GM19452 (cell line): ENCODE measurements around the gene PDE6A.

Experiments
- ATAC-seq: cut with Tn5 transposase; IDR thresholded peaks from one replicate; pipeline ENCODE4 v1.9.1; 2021; ENCODE audit not compliant: unreplicated experiment

Gene PDE6A

GRCh38 chr5:149944666-149945065 lies at the start of gene PDE6A:
TSS of gene PDE6A (minus strand) at chr5:149944793. CDS start at chr5:149944673, 120 bp downstream.
- no peak for ATAC-seq

DNA sequence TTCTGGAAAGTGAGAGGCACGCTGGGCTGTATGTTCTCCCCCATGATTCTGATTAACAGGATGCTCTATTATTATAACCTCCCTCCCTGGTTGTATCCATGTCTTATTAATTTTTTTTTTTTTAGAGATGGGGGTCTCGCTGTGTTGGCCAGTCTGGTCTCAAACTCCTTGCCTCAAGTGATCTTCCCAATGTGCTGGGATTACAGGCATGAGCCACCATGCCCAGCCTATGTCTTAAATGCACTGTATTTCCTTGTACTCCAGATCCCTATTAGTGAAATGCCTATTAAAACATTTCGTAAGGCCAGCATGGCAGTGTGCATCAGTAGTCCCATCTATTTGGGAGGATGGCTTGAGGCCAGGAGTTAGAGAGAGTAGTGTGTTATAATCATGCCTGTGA lies 48.9 kb upstream of the PDE6A start:
- no peak for ATAC-seq

- peak; percentile 72 for ATAC-seq
Measured at GRCh38 chr5:149990518-149991376, 46.2 kb upstream of the PDE6A start.

GRCh38 chr5:149988126-149988525 lies 43.5 kb upstream of the PDE6A start:
- no peak for ATAC-seq

DNA sequence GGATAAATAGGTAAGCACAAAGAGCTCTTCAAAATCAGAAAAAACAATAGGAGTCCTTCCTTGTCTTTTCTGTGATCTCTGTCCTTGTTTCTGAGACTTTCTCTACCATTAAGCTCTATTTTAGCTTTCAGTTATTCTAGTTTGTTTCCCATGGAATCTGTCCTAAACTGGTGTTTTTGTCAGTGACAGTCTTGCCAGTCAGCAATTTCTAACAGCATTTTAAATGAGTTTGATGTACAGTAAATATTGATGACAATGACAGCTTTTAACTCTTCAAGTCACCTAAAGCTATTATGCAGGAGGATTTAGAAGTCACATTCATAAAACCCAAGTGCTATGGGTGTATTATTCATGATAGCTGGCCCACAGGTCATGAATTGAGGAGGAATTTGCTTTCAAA lies 37.9 kb upstream of the PDE6A start:
- no peak for ATAC-seq

GRCh38 chr5:149981206-149981605 lies 36.6 kb upstream of the PDE6A start:
- ATAC-seq: no peak

DNA sequence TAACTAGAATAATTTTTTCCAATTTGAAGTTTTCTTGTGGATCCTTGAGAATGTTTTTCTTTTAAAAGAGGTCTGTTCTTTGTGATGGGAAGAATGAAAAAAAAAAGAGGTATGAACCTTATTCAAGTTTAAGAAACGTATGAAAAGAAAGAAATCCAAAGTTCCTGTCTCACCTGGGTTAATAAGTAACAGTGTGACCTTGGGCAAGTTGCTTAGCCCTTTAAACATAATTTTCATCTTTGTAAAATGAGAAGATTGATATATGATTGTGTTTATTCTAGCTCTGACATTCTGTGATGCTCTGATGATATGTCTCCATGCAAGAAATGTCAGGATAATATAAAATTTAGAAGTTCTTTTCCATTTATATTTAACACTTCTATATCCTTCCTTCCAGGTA lies 35.3 kb upstream of the PDE6A start:
- no peak for ATAC-seq

DNA sequence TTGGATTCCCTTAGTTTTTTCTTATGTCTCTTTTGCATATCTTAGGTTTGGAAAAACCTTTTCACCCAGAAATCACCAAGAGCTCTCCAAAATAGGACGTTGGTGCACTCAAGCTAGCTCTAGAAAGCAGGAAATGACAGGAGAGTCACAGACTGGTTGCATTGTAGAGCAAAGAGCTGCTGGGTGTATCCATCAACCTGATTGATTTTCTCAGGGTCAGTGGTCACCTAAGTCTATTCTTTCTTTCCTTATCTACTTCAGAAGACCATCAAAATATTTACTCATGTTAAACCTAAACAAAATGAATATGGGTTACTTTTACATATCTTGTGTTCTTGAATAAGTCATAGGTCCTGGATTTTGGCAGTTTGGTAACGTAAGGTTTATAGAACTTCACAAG lies 30.8 kb upstream of the PDE6A start:
- ATAC-seq: no peak

GRCh38 chr5:149969181-149969930 lies 24.8 kb upstream of the PDE6A start:
- ATAC-seq: no peak

DNA sequence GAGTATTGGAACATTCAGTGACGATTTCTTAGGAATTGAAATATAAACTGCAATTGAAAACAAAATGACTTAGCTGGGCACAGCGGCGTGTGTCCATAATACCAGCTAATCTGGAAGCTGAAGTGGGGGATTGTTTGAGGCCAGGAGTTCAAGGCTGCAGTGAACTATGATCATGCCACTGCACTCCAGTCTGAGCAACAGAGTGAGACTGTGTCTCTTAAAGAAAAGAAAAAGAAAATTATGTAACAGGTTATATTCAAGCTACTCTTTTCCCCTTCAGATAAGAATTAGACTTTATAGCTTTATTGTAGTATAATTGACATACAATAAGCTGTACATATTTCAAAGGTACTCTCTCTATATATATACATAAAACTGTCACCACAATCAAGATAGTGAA lies 22.4 kb upstream of the PDE6A start:
- ATAC-seq: no peak

DNA sequence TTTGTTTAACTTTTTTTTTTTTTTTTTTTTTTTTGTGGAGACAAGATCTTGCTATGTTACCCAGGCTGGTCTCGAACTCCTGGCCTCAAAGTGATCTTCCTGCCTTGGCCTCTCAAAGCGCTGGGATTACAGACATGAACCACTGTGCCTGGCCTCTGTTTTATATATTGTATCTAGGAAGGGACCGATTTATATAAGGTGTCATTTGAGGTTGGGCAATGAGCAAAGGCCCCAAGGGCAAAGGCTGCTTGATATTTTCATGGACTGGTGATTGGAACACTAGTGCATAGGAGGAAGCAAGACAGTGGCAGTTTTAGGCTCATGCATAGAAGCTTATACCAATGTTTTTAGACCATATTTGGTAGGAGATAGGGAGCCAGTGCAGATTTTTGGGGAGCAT lies 19.1 kb upstream of the PDE6A start:
- no peak for ATAC-seq

GRCh38 chr5:149962601-149963300 lies 18.2 kb upstream of the PDE6A start:
- no peak for ATAC-seq

- ATAC-seq: no peak
Measured at GRCh38 chr5:149961957-149962409, 17.4 kb upstream of the PDE6A start.

DNA sequence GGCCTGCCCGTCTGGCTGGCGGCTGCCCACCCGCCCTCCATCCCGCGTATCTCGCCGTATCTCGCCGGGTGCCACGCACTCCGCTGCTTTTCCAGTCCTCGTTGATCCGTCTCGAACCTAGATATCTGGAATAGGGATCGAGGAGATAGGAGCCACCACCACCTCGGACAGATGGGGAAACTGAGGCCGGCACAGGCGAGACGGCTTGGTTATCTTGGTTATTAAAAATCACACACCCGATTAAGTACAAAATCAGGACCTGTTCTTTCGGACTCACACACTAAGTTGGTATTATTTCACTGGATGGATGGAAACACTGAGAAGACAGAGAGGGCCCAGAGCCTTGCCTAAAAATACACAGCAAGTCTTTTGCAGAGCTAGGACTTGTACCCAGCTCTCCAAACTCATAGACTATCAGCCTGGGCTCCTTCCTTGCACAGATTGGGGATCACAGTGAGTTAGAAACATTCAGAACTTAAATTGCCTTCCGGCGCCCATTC lies 16.6 kb upstream of the PDE6A start:
- ATAC-seq: no peak

DNA sequence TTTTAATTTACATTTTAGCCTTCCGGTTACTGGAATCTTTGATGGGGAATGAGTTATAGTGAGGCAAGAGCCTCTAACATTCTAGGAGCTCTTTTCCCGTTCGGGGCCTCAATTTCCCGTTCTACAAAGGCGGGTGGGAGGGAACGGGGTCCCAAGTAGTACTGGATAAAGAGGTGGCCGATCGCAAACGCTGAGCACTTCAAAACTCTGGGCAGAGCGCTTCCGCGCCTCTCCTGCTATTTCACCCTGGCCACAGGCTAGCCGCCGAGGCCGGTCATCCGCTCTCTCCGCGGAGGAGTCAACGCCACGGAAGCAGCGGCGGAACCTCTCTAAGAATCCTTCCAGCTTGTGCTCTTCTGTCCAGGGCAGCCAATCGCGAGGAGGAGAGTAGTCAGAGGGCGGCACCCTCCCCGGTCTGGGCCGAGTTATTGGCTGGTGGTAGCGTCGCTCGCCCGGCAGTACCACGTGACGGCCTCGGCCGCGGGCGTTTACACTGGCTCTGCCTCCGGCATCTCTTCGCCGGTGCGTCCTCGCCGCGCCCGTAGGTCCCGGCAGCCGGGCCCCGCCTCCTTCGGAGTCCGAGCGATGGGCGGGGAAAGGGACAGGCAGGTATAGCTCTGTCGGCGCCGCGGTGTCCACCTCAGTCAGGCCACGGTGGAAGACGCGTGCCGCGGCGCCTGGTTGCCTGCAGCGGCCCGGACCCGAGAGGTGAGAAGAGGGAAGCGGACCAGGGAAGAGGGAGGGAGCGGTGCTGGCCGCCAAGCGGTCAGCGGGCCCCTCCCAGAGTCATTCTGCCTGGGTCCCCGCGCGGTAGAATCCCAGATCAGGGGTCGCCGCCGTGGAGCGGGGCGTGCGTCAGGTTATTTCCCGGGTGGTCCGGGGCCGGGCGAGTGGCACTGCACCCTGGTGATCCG lies 15.9 kb upstream of the PDE6A start, which contains the start of gene SLC26A2:
Gene SLC26A2 (plus strand): TSS at position 487 of the 914 bp plus-strand sequence. CDS start 16,895 bp downstream, outside the sequence.
- peak; percentile 99 for ATAC-seq

- ATAC-seq: no peak
Measured at GRCh38 chr5:149959406-149960236, 15.0 kb upstream of the PDE6A start.

DNA sequence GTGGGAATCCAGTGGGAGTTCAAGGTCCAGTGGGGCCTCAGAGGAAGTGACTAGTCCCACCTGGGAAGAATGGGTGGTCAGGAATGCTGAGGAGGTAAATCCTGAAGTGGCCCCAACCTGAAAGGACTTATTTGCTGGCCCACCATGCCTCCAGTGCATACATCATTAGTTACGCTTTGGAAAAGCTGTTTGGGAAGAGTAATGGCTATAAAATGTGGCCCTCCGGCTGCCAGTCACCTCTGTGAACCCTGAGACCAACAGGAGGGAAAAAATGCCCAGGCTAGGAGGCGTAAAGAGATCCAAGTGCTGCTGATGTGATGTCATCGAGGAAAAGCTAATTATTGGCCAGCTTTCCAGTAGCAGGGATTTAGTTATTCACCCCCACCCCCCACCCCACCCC lies 13.3 kb upstream of the PDE6A start:
- ATAC-seq: no peak

DNA sequence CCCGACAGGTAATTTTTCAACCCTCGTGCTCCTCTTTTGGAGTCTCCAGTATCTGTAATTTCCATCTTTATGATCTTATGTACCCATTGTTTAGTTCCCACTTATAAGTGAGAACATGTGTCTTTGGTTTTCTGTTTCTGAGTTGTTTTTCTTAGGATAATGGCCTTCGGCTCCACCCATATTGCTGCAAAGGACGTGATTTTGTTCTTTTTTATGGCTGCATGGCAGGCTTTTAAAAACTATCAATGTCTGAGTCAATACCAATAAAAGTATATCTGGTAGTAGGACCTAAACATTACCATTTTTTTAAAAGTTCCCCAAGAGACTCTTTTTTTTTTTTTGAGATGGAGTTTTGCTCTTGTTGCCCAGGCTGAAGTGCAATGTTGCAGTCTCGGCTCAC lies 12.1 kb upstream of the PDE6A start:
- no peak for ATAC-seq

DNA sequence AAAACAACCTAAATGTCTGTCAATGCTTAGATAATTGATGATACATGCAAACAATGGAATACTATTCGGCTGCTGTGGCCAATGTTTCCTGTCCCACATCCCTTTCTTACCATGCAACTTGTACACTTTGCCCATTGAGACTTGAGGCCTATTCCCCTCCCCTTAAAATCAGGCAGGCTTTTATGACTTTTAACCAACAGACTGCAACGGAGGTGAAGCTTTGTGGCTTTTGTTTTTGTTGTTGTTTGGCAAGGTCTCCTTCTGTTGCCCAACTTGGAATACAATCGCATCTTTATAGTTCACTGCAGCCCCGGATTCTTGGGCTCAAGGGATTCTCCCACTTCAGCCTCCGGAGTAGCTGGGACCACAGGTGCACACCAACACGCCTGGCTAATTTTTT lies 10.2 kb upstream of the PDE6A start:
- ATAC-seq: no peak
